Cardiac fibroblast (primary cell): ENCODE measurements around the gene MYH15.
A peak's percentile ranks its signal among the peaks of the same experiment; 100 is the strongest.

Experiments used
- DNase-seq, 2 donors: peaks; one replicate each; pipeline versions ENCODE4 v3.0.0 to v3.0.0-alpha.2; 2010; ENCODE audit warnings: low read depth in 2 of 2
- H3K4me3 ChIP-seq, 2 donors: replicated peaks in 1 of 2; 1 replicate in 1 of 2; 2 replicates in 1 of 2; pipeline ENCODE4 v1.5.1; 2011; ENCODE audit warnings: low read depth in 2 of 2, low read length in 2 of 2, mild to moderate bottlenecking in 2 of 2, moderate library complexity in 1 of 2
- TF ChIP-seq, protein P1 (sequence below): IDR thresholded peaks from one replicate; pipeline ENCODE4 v1.5.1; 2011; ENCODE audit warnings: low read depth, mild to moderate bottlenecking, low read length, inconsistent platforms

MYH15 gene

DNA sequence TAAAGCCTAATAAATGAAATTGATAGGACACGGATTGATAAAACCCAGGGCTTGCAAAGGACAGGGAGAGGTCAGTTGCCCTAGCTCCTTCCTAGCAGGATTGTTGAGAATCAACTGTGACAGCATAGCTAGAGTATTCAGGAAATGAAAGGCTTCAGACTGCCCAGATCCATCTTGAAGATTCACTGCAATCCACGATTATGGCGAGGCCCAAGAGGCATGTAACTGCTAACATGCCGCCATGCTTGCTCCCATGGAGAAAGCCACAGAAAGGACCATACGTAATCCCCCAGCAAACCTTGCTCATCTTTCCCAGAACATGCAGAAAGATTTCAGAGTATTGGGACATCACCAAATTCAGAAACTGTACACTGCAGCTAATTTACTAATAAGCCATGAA is 41.3 kb downstream of the MYH15 start:
- no peak overlapping the region for H3K4me3 ChIP-seq
- TF ChIP-seq, protein P1, sequence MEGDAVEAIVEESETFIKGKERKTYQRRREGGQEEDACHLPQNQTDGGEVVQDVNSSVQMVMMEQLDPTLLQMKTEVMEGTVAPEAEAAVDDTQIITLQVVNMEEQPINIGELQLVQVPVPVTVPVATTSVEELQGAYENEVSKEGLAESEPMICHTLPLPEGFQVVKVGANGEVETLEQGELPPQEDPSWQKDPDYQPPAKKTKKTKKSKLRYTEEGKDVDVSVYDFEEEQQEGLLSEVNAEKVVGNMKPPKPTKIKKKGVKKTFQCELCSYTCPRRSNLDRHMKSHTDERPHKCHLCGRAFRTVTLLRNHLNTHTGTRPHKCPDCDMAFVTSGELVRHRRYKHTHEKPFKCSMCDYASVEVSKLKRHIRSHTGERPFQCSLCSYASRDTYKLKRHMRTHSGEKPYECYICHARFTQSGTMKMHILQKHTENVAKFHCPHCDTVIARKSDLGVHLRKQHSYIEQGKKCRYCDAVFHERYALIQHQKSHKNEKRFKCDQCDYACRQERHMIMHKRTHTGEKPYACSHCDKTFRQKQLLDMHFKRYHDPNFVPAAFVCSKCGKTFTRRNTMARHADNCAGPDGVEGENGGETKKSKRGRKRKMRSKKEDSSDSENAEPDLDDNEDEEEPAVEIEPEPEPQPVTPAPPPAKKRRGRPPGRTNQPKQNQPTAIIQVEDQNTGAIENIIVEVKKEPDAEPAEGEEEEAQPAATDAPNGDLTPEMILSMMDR: no peak
- DNase-seq: no peak

DNA sequence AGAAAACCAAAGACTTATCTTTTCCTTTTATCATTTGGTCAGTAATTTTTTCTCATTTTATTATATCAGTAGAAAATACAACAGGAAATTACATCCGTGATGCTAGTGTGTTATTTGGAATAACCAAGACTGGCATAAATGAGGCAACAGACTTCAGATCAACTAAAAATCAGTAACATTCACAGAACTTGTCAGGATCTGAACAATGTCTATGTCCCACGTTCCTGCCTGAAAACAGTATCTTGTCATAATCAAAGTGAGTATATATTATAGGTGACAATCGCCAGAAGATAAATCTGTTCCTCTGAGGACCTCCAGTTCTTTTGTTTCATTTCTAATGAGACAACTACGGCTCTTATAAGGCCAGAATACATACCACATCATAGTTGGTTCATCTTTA is 41.8 kb downstream of the MYH15 start:
- no peak overlapping the region for H3K4me3 ChIP-seq
- TF ChIP-seq, protein P1: no peak
- DNase-seq: no peak

GRCh38 chr3:108462899-108463298 is 47.5 kb downstream of the MYH15 start:
- H3K4me3 ChIP-seq: no peak overlapping the region
- TF ChIP-seq, protein P1: no peak
- DNase-seq: peak; percentile 39 to 40

GRCh38 chr3:108461661-108462111 is 48.7 kb downstream of the MYH15 start:
- TF ChIP-seq, protein P1: no peak
- peak; percentile 5 to 67 for DNase-seq
- no peak overlapping the region for H3K4me3 ChIP-seq

DNA sequence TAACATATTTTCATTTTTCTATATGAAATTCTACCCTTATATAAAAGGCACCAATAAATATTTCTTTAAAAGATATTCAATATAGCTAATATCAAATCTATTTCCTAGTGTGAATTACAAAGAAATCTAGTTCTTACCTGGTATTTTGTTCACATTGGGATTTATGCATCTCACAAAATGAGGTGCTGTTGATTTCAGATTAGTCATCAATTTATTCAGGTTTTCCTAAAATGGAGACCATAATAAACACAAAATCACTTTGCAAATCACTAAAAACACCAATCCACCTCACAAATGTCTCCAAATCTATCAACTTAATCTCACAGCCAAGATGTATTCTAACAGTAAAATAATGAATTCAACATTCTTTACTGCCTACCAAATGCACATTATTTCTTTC is 51.2 kb downstream of the MYH15 start:
- no peak for DNase-seq
- TF ChIP-seq, protein P1: no peak

GRCh38 chr3:108455212-108455705 is 55.1 kb downstream of the MYH15 start:
- TF ChIP-seq, protein P1: no peak
- DNase-seq: no peak
- H3K4me3 ChIP-seq: no peak overlapping the region

More for the DNA sequence above, 51.2 kb downstream of the MYH15 start:
- no peak overlapping the region for H3K4me3 ChIP-seq

DNA sequence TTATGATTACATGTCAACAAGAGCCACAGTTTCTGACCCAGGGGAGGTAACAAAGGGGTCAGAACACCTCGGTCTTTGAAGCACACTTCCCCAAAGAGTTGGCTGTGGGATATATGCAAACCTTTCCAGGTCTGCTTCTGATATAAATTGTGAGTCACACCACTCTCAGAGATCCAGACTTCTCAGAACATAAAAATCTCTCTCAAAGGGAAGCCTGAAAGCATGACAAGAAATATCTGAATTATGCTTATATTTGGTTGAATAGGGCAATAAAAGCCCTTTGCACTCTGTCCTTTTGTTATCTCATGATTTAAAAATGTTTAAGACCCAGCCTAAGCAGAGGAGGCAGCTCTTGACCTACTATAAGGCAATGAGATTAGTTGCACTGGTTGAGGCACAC is 56.8 kb downstream of the MYH15 start:
- H3K4me3 ChIP-seq: no peak overlapping the region
- TF ChIP-seq, protein P1: no peak
- peak in 1 of 2 donors; percentile 6 for DNase-seq
